Gastroesophageal sphincter (tissue), 3 donors: ENCODE measurements around the gene SMURF1.

Experiments
- CTCF ChIP-seq, 4 experiments: fragments of 200-600 bp in 2 of 4; fragments of 450-650 bp in 2 of 4; sonication (generic) in 1 of 4; IDR thresholded peaks; one replicate each; pipeline ENCODE4 v1.5.1; 2017 to 2019; ENCODE audit warnings: antibody characterized with exemption in 4 of 4, mild to moderate bottlenecking in 2 of 4, moderate library complexity in 2 of 4
- POLR2A ChIP-seq, 2 donors: fragments of 450-650 bp; IDR thresholded peaks; one replicate each; pipeline ENCODE4 v1.6.1; 2017; ENCODE audit warnings: antibody characterized with exemption in 2 of 2, mild to moderate bottlenecking in 2 of 2, moderate library complexity in 1 of 2

GRCh38 chr7:99035723-99036545 is 108.0 kb downstream of the SMURF1 start:
- TF ChIP-seq CTCF (IDR thresholded peaks at IDR 0.05) (no peak), POLR2A (IDR thresholded peaks at IDR 0.05) (no peak)
